ENCODE measurements around the gene LRRC8D. TPM values are rescaled to one million over a fixed set of nuclear protein-coding genes. Genes with fewer than 3 reads are reported as not detected.

LRRC8D gene
- total RNA-seq, 2 donors from 2014 or later: 23.8 to 33.8 TPM

DNA sequence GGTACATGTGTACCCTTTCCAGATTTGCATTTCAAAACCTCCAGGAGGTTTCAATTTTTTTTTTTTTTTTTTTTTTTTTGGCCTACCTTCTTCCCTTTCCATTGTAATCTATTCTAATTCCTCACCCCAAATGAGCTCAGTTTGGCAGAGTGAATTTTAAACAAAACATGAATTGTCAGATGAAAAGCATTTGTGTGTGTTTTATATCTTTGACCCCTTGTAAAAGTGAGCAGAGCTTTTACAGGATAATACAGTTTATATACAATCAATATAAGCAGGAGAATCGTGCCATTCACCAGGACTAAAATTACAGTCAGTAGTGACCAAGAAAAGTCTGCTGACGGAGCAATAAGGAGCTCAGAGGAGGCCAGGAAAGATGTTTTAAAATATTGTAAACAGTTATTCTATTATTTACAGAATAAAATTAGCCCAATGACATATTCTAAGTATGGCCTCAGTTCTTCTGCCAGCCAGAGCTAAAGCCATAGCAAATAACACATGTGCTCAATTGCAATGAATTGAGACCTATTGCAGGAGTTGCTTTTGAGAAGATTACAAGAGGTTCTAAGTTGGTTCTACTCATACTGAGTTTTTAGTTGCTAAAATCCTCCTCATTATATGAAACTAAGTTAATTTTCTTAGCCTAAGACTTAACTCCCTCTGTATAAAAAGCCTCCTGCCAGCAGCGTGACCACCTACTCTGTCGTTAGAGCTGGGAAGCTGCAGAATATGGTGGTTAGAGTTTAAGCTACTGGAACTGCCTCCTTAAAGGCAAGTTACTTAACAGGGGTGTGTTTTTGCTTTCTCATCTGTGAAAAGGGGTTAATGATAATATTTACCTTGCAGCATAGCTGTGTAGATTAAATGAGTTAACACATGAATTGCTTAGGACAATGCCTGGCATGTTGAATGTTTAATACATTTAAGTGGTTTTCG, 123.3 kb downstream of the LRRC8D start:
- Histone ChIP-seq H3K4me1 (ENCODE audit: control insufficient read depth, insufficient read depth, low read length) (peaks cover 10% of the 10 kb centered on the region), H3K9ac (ENCODE audit: extremely low read depth, low read length, poor library complexity, severe bottlenecking) (no peak overlapping the region), H3K27ac (ENCODE audit: low read depth, low read length) (no peak overlapping the region), H3K9me3 (ENCODE audit: control insufficient read depth, low read length) (no peaks in the 10 kb centered on the region), H3K36me3 (ENCODE audit: control insufficient read depth, insufficient read depth, low read length) (no peaks in the 10 kb centered on the region), H3K27me3 (ENCODE audit: control insufficient read depth, insufficient read depth, low read length, poor library complexity, severe bottlenecking) (peaks cover 14% of the 10 kb centered on the region), H3K4me3 (ENCODE audit: low read length) (no peak overlapping the region)
- peaks cover 31% of the 10 kb centered on the region for H3K4me1 Mint-ChIP-seq
- TF ChIP-seq, protein P1, sequence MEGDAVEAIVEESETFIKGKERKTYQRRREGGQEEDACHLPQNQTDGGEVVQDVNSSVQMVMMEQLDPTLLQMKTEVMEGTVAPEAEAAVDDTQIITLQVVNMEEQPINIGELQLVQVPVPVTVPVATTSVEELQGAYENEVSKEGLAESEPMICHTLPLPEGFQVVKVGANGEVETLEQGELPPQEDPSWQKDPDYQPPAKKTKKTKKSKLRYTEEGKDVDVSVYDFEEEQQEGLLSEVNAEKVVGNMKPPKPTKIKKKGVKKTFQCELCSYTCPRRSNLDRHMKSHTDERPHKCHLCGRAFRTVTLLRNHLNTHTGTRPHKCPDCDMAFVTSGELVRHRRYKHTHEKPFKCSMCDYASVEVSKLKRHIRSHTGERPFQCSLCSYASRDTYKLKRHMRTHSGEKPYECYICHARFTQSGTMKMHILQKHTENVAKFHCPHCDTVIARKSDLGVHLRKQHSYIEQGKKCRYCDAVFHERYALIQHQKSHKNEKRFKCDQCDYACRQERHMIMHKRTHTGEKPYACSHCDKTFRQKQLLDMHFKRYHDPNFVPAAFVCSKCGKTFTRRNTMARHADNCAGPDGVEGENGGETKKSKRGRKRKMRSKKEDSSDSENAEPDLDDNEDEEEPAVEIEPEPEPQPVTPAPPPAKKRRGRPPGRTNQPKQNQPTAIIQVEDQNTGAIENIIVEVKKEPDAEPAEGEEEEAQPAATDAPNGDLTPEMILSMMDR (conservative IDR thresholded peaks at IDR 0.05): no peak
- H3K9me3 Mint-ChIP-seq: no peaks in the 10 kb centered on the region
- H3K36me3 Mint-ChIP-seq (ENCODE audit: low read depth): no peaks in the 10 kb centered on the region
- no peak overlapping the region for H3K4me3 Mint-ChIP-seq
- H3K27ac Mint-ChIP-seq: no peak overlapping the region
- no peak for DNase-seq
- peaks cover 29% of the 10 kb centered on the region for H3K27me3 Mint-ChIP-seq (ENCODE audit: insufficient read depth)
- WGBS, 2 experiments (ENCODE audit: insufficient coverage in 1 of 2, insufficient read length in 1 of 2): 87% methylated on average over 5 of the region's 5 CpGs; no CpG with 5 or more reads in 1 of the 2 experiments

DNA sequence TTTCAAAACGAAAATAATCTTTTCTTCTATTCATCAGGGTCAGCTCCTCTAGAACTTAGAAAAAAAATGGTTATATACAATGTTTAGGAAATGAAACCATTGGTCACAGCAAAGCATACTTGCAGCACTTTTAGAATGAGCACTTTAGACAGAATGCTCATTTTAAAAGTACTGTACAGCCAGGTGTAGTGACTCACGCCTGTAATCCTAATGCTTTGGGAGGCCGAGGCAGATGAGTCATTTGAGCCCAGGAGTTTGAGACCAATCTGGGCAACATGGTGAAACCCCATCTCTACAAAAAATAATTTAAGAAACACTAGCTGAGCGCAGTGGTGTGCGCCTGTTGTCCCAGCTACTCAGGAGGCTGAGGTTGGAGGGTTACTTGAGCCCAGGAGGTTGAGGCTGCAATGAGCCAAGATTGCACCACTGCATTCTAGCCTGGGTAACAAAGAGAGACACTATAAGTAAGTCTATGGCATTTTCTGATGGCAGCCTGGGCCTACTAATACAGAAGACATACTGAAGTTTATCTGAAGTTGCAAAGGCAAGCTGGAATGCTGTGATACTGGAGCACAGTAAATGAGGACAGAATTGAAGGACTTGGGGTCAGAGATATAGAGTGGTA, 125.1 kb downstream of the LRRC8D start:
- Histone ChIP-seq H3K27ac (ENCODE audit: low read depth, low read length) (no peak overlapping the region), H3K9me3 (ENCODE audit: control insufficient read depth, low read length) (no peaks in the 10 kb centered on the region), H3K4me3 (ENCODE audit: low read length) (no peak overlapping the region), H3K36me3 (ENCODE audit: control insufficient read depth, insufficient read depth, low read length) (no peaks in the 10 kb centered on the region), H3K9ac (ENCODE audit: extremely low read depth, low read length, poor library complexity, severe bottlenecking) (no peak overlapping the region), H3K27me3 (ENCODE audit: control insufficient read depth, insufficient read depth, low read length, poor library complexity, severe bottlenecking) (peaks cover 14% of the 10 kb centered on the region), H3K4me1 (ENCODE audit: control insufficient read depth, insufficient read depth, low read length) (peaks cover 18% of the 10 kb centered on the region)
- Mint-ChIP-seq H3K27me3 (ENCODE audit: insufficient read depth) (peaks cover 27% of the 10 kb centered on the region), H3K27ac (no peak overlapping the region), H3K4me1 (peaks cover 36% of the 10 kb centered on the region), H3K4me3 (no peak overlapping the region), H3K36me3 (ENCODE audit: low read depth) (no peaks in the 10 kb centered on the region), H3K9me3 (no peaks in the 10 kb centered on the region)
- no peak for DNase-seq
- TF ChIP-seq, protein P1 (conservative IDR thresholded peaks at IDR 0.05): no peak
- WGBS, 2 experiments (ENCODE audit: insufficient coverage in 1 of 2, insufficient read length in 1 of 2): 86 to 95% methylated on average over 4 of the region's 5 CpGs

DNA sequence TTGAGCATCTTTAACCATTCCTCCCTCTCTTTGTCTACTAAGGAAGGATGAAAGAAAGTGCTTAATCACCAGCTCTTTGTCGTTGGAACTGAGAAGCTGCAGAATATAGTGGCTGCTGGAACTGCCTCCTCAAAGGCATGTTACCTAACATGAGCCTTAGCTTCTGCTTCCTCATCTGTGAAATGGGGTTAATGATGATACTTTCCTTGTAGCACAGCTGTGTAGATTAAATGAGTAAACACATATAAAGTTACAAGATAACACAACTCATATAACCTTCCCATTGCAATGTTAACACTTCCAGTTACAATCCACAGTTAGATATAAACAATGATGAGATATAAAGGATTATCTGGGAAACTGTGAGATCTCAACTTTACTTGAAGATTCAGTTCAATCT, 125.7 kb downstream of the LRRC8D start:
- Histone ChIP-seq H3K4me3 (ENCODE audit: low read length) (no peak overlapping the region), H3K9ac (ENCODE audit: extremely low read depth, low read length, poor library complexity, severe bottlenecking) (no peak overlapping the region), H3K36me3 (ENCODE audit: control insufficient read depth, insufficient read depth, low read length) (no peaks in the 10 kb centered on the region), H3K27ac (ENCODE audit: low read depth, low read length) (no peak overlapping the region), H3K4me1 (ENCODE audit: control insufficient read depth, insufficient read depth, low read length) (peaks cover 18% of the 10 kb centered on the region), H3K9me3 (ENCODE audit: control insufficient read depth, low read length) (no peaks in the 10 kb centered on the region), H3K27me3 (ENCODE audit: control insufficient read depth, insufficient read depth, low read length, poor library complexity, severe bottlenecking) (peaks cover 14% of the 10 kb centered on the region)
- Mint-ChIP-seq H3K4me1 (peaks cover 36% of the 10 kb centered on the region), H3K27ac (no peak overlapping the region), H3K36me3 (ENCODE audit: low read depth) (no peaks in the 10 kb centered on the region), H3K4me3 (no peak overlapping the region), H3K27me3 (ENCODE audit: insufficient read depth) (peaks cover 27% of the 10 kb centered on the region), H3K9me3 (no peaks in the 10 kb centered on the region)
- 14 to 57% methylated on average over 1 of the region's 1 CpG for WGBS, 2 experiments (ENCODE audit: insufficient coverage in 1 of 2, insufficient read length in 1 of 2)
- TF ChIP-seq, protein P1 (conservative IDR thresholded peaks at IDR 0.05): no peak
- DNase-seq: no peak
